K562 (cell line): Measurements from ENCODE around the gene BTN3A1. TPM values are rescaled to one million over a fixed set of nuclear protein-coding genes. Genes with fewer than 3 reads are reported as not detected.

Source experiments
- E2F3 ChIP-seq: fragments of 250-450 bp; sonication (Bioruptor Pico); IDR thresholded peaks from 2 replicates; pipeline ENCODE4 v1.4.0; 2020; ENCODE audit warnings: mild to moderate bottlenecking
- E2F6 ChIP-seq, 2 experiments: IDR thresholded peaks; 2 replicates each; pipeline ENCODE4 v1.6.1; 2011; ENCODE audit warnings: borderline replicate concordance in 1 of 2, control low read depth in 1 of 2, low read depth in 1 of 2, low read length in 1 of 2, mild to moderate bottlenecking in 1 of 2, mixed read lengths in 1 of 2, moderate library complexity in 1 of 2; ENCODE audit not compliant: insufficient read depth in 1 of 2, insufficient read length in 1 of 2, poor library complexity in 1 of 2, severe bottlenecking in 1 of 2; ENCODE audit errors: extremely low read depth in 1 of 2
- ESRRA ChIP-seq: fragments of 450-650 bp; IDR thresholded peaks from 2 replicates; pipeline ENCODE4 v1.6.1; 2014; ENCODE audit warnings: low read depth, mild to moderate bottlenecking, moderate library complexity, borderline replicate concordance
- ETS2 ChIP-seq: IDR thresholded peaks from 2 replicates; pipeline ENCODE4 v1.6.1; 2016; ENCODE audit warnings: borderline replicate concordance, missing genetic modification characterization, mild to moderate bottlenecking, moderate library complexity, missing compliant biosample characterization; ENCODE audit not compliant: poor library complexity, severe bottlenecking
- GTF2B ChIP-seq: IDR thresholded peaks from 2 replicates; pipeline ENCODE4 v1.6.1; 2011; ENCODE audit not compliant: insufficient read length; ENCODE audit errors: extremely low read depth
- HNRNPLL ChIP-seq: fragments of 200-400 bp; formaldehyde crosslinking; IDR thresholded peaks from 2 replicates; pipeline ENCODE4 v1.6.1; 2017; ENCODE audit warnings: low read length, low read depth, mild to moderate bottlenecking; ENCODE audit not compliant: poor library complexity, severe bottlenecking
- KDM1A ChIP-seq, 2 experiments: fragments of 450-650 bp; IDR thresholded peaks; 2 replicates each; pipeline ENCODE4 v1.6.1; 2016; ENCODE audit warnings: mild to moderate bottlenecking in 2 of 2
- MCM3 ChIP-seq: fragments of 450-650 bp; IDR thresholded peaks from 2 replicates; pipeline ENCODE4 v1.6.1; 2016
- PHB ChIP-seq: fragments of 250-450 bp; sonication (Bioruptor Pico); IDR thresholded peaks from 2 replicates; pipeline ENCODE4 v1.5.0; 2021
- RBM14 ChIP-seq: fragments of 200-400 bp; formaldehyde crosslinking; IDR thresholded peaks from 2 replicates; pipeline ENCODE4 v1.6.1; 2018; ENCODE audit warnings: low read depth, mild to moderate bottlenecking, low read length, moderate library complexity, borderline replicate concordance; ENCODE audit not compliant: insufficient read depth
- SAP30 ChIP-seq: fragments of 200-600 bp; sonication (generic); IDR thresholded peaks from 2 replicates; pipeline ENCODE4 v1.6.1; 2012; ENCODE audit warnings: borderline replicate concordance, low read depth, mild to moderate bottlenecking, moderate library complexity, low read length, control low read depth, inconsistent platforms; ENCODE audit not compliant: insufficient read depth, poor library complexity, severe bottlenecking
- SIN3A ChIP-seq, 2 experiments: fragments of 150-350 bp in 1 of 2; IDR thresholded peaks; 2 replicates each; pipeline ENCODE4 v1.6.1; 2011 to 2016; ENCODE audit warnings: borderline replicate concordance in 2 of 2, low read depth in 2 of 2, low read length in 2 of 2, mild to moderate bottlenecking in 2 of 2, moderate library complexity in 2 of 2; ENCODE audit not compliant: control insufficient read depth in 1 of 2
- SIX5 ChIP-seq, 2 experiments: IDR thresholded peaks; 2 replicates each; pipeline ENCODE4 v1.6.1; 2011; ENCODE audit warnings: low read length in 2 of 2, borderline replicate concordance in 1 of 2, low read depth in 1 of 2, mild to moderate bottlenecking in 1 of 2, moderate library complexity in 1 of 2; ENCODE audit not compliant: insufficient read depth in 1 of 2
- SMAD4 ChIP-seq: fragments of 250-450 bp; sonication (Bioruptor Pico); conservative IDR thresholded peaks from 2 replicates; pipeline ENCODE4 v1.8.0; 2021; ENCODE audit warnings: inconsistent platforms, mild to moderate bottlenecking, moderate library complexity
- SRSF3 ChIP-seq: fragments of 200-400 bp; formaldehyde crosslinking; IDR thresholded peaks from 2 replicates; pipeline ENCODE4 v1.6.1; 2016; ENCODE audit warnings: mild to moderate bottlenecking, low read length, moderate library complexity; ENCODE audit not compliant: insufficient read depth
- SRSF9 ChIP-seq: fragments of 200-400 bp; formaldehyde crosslinking; IDR thresholded peaks from 2 replicates; pipeline ENCODE4 v1.6.1; 2017; ENCODE audit warnings: low read depth, low read length, borderline replicate concordance
- ZHX1 ChIP-seq: fragments of 150-350 bp; conservative IDR thresholded peaks from 2 replicates; pipeline ENCODE4 v1.6.1; 2014; ENCODE audit warnings: low read length
- ZNF165 ChIP-seq: fragments of 250-450 bp; sonication (Bioruptor Pico); IDR thresholded peaks from 2 replicates; pipeline ENCODE4 v1.4.0; 2020; ENCODE audit warnings: borderline replicate concordance
- ZNF224 ChIP-seq: sonication (generic); formaldehyde crosslinking; IDR thresholded peaks from 2 replicates; pipeline ENCODE4 v1.8.0; 2022; ENCODE audit warnings: mild to moderate bottlenecking, missing genetic modification reagents
- ZNF347 ChIP-seq: fragments of 450-650 bp; formaldehyde crosslinking; IDR thresholded peaks from 2 replicates; pipeline ENCODE4 v1.4.0; 2020; ENCODE audit warnings: low read depth, mild to moderate bottlenecking, moderate library complexity
- ZNF57 ChIP-seq: fragments of 450-650 bp; formaldehyde crosslinking; IDR thresholded peaks from 2 replicates; pipeline ENCODE4 v1.4.0; 2020; ENCODE audit warnings: mild to moderate bottlenecking, moderate library complexity
- ZSCAN29 ChIP-seq: fragments of 450-650 bp; IDR thresholded peaks from 2 replicates; pipeline ENCODE4 v1.6.1; 2017
- polyA plus RNA-seq, 8 experiments: library from polyadenylated mRNA; depleted of rRNA in 4 of 8; stranded (reverse) in 5 of 8; unstranded in 3 of 8; fragments of >200 nt; fragmentation: Nextera tagmentation in 2 of 8; fragmentation: Illumina TruSeq in 1 of 8; extraction: Ambion mirVana in 2 of 8; extraction: Trizol in 1 of 8; gene quantifications; 2 replicates each; pipeline versions ENCODE4 v1.2.1 to v1.2.3, GENCODE V29; 2011 to 2014; ENCODE audit warnings: inconsistent platforms in 1 of 8, missing spikeins in 1 of 8
- total RNA-seq, 7 experiments: library from RNA; depleted of rRNA in 6 of 7; stranded (reverse); fragments of >200 nt in 6 of 7; fragmentation: Illumina TruSeq in 2 of 7; extraction: Trizol in 2 of 7; gene quantifications; 2 replicates each; pipeline versions ENCODE4 v1.2.1 to v1.2.3, GENCODE V29; 2011 to 2021; ENCODE audit warnings: low replicate concordance in 1 of 7

Gene BTN3A1
- total and polyA plus RNA-seq, 9 of the 15 experiments (the other 6 are each of a cell fraction or from before 2014, with no cell fraction given), result 0.84 to 8.5 (median 3.9) TPM

- no peak for TF ChIP-seq SAP30
- no peak for TF ChIP-seq ETS2 (tag)
- TF ChIP-seq ZNF224, result no peak
- TF ChIP-seq SRSF3, result no peak
- no peak for TF ChIP-seq ZNF347
- TF ChIP-seq SIX5 (IDR thresholded peaks at IDR 0.05; ENCODE audit: borderline replicate concordance in 1 of 2, insufficient read depth in 1 of 2, low read depth in 1 of 2, low read length in 2 of 2), result no peak
- no peak for TF ChIP-seq ESRRA
- no peak for TF ChIP-seq MCM3
- TF ChIP-seq GTF2B, result no peak
- no peak for TF ChIP-seq HNRNPLL
- TF ChIP-seq ZNF165 (CRISPR knock-in tag), result 0 out of 2 replicates have a peak, but pooled peaks have one; percentile 20
- TF ChIP-seq ZHX1, result no peak
- no peak for TF ChIP-seq ZSCAN29
- no peak for TF ChIP-seq SIN3A (IDR thresholded peaks at IDR 0.05; ENCODE audit: borderline replicate concordance in 2 of 2, control insufficient read depth in 1 of 2, low read depth in 2 of 2, low read length in 2 of 2)
- no peak for TF ChIP-seq PHB (CRISPR knock-in tag)
- TF ChIP-seq RBM14, result no peak
- peak; percentile 15 to 24; a peak in 1 of 4 replicates for TF ChIP-seq KDM1A (IDR thresholded peaks at IDR 0.05)
- TF ChIP-seq E2F6 (IDR thresholded peaks at IDR 0.05; ENCODE audit: borderline replicate concordance in 1 of 2, extremely low read depth in 1 of 2, insufficient read depth in 1 of 2, insufficient read length in 1 of 2, low read depth in 1 of 2, low read length in 1 of 2, poor library complexity in 1 of 2, severe bottlenecking in 1 of 2), result no peak
- TF ChIP-seq E2F3 (CRISPR knock-in tag), result no peak
- TF ChIP-seq SMAD4, result 0 out of 2 replicates have a peak, but pooled peaks have one; percentile 19
- no peak for TF ChIP-seq SRSF9
- TF ChIP-seq ZNF57, result no peak
Observed at GRCh38 chr6:26414281-26414680, 12.2 kb downstream of the BTN3A1 start (continued).
